Activated naive CD8-positive, alpha-beta T cell (primary cell): Measurements from ENCODE around the gene XPR1.
A peak's percentile ranks its signal among the peaks of the same experiment; 100 is the strongest.
"Not testable (repeated sequence)": the region's sequence is repeated elsewhere in the genome, so short reads cannot be mapped to it uniquely, and the experiment has no call there.

Source experiments
- H3K27ac Mint-ChIP-seq: one replicate; pipeline ENCODE4 v1.8.0; 2021; ENCODE audit warnings: mixed read lengths
- H3K27me3 Mint-ChIP-seq: one replicate; pipeline ENCODE4 v1.8.0; 2021; ENCODE audit warnings: mixed read lengths
- H3K36me3 Mint-ChIP-seq: one replicate; pipeline ENCODE4 v1.8.0; 2021; ENCODE audit warnings: mixed read lengths
- H3K4me1 Mint-ChIP-seq: one replicate; pipeline ENCODE4 v1.8.0; 2021; ENCODE audit warnings: low read depth, mixed read lengths
- H3K4me3 Mint-ChIP-seq: one replicate; pipeline ENCODE4 v1.8.0; 2021; ENCODE audit warnings: mild to moderate bottlenecking, mixed read lengths
- H3K9me3 Mint-ChIP-seq: one replicate; pipeline ENCODE4 v1.8.0; 2021; ENCODE audit warnings: low read depth, mixed read lengths

XPR1 gene

GRCh38 chr1:180627411-180627810, 4.4 kb upstream of the XPR1 start:
- H3K4me3 Mint-ChIP-seq: no peak overlapping the region
- H3K27ac Mint-ChIP-seq: no peak overlapping the region
- peaks cover 6% of the 10 kb centered on the region for H3K4me1 Mint-ChIP-seq
- no peaks in the 10 kb centered on the region for H3K9me3 Mint-ChIP-seq
- H3K36me3 Mint-ChIP-seq: no peaks in the 10 kb centered on the region
- peaks cover 5% of the 10 kb centered on the region for H3K27me3 Mint-ChIP-seq

GRCh38 chr1:180628646-180629045, 3.2 kb upstream of the XPR1 start:
- no peaks in the 10 kb centered on the region for H3K9me3 Mint-ChIP-seq
- H3K27me3 Mint-ChIP-seq: peaks cover 5% of the 10 kb centered on the region
- H3K4me3 Mint-ChIP-seq: no peak overlapping the region
- peaks cover 6% of the 10 kb centered on the region for H3K4me1 Mint-ChIP-seq
- no peak overlapping the region for H3K27ac Mint-ChIP-seq
- no peaks in the 10 kb centered on the region for H3K36me3 Mint-ChIP-seq

GRCh38 chr1:180630408-180631193, 1.2 kb upstream of the XPR1 start:
- Mint-ChIP-seq H3K27me3 (peaks cover 1% of the 10 kb centered on the region), H3K4me1 (peaks cover 7% of the 10 kb centered on the region), H3K27ac (no peak overlapping the region), H3K4me3 (no peak overlapping the region), H3K9me3 (no peaks in the 10 kb centered on the region), H3K36me3 (no peaks in the 10 kb centered on the region)

- peak overlapping the region; percentile 12 for H3K4me3 Mint-ChIP-seq
- peaks cover under 1% of the 10 kb centered on the region for H3K36me3 Mint-ChIP-seq
- H3K9me3 Mint-ChIP-seq: no peaks in the 10 kb centered on the region
- peak overlapping the region; percentile 83 for H3K27ac Mint-ChIP-seq
- peaks cover under 1% of the 10 kb centered on the region for H3K27me3 Mint-ChIP-seq
- H3K4me1 Mint-ChIP-seq: peaks cover 8% of the 10 kb centered on the region
Measured at GRCh38 chr1:180631194-180631765, 542 bp upstream of the XPR1 start.

- H3K4me1 Mint-ChIP-seq: peaks cover 12% of the 10 kb centered on the region
- no peak overlapping the region for H3K4me3 Mint-ChIP-seq
- H3K27me3 Mint-ChIP-seq: no peaks in the 10 kb centered on the region
- peak overlapping the region; percentile 83 for H3K27ac Mint-ChIP-seq
- peaks cover 3% of the 10 kb centered on the region for H3K36me3 Mint-ChIP-seq
- H3K9me3 Mint-ChIP-seq: no peaks in the 10 kb centered on the region
Measured at GRCh38 chr1:180632326-180633056, 669 bp downstream of the XPR1 start.

- H3K36me3 Mint-ChIP-seq: peaks cover 3% of the 10 kb centered on the region
- H3K9me3 Mint-ChIP-seq: no peaks in the 10 kb centered on the region
- peaks cover 12% of the 10 kb centered on the region for H3K4me1 Mint-ChIP-seq
- no peak overlapping the region for H3K27ac Mint-ChIP-seq
- H3K27me3 Mint-ChIP-seq: no peaks in the 10 kb centered on the region
- no peak overlapping the region for H3K4me3 Mint-ChIP-seq
Measured at GRCh38 chr1:180633057-180634056, 1.5 kb downstream of the XPR1 start.

- Mint-ChIP-seq H3K9me3 (no peaks in the 10 kb centered on the region), H3K27ac (no peak overlapping the region), H3K4me3 (no peak overlapping the region), H3K36me3 (peaks cover 7% of the 10 kb centered on the region), H3K27me3 (no peaks in the 10 kb centered on the region), H3K4me1 (peaks cover 18% of the 10 kb centered on the region)
Measured at GRCh38 chr1:180636138-180636537, 4.3 kb downstream of the XPR1 start.

- H3K27me3 Mint-ChIP-seq: no peaks in the 10 kb centered on the region
- peaks cover 14% of the 10 kb centered on the region for H3K36me3 Mint-ChIP-seq
- H3K4me3 Mint-ChIP-seq: no peak overlapping the region
- peaks cover 31% of the 10 kb centered on the region for H3K4me1 Mint-ChIP-seq
- H3K27ac Mint-ChIP-seq: no peak overlapping the region
- no peaks in the 10 kb centered on the region for H3K9me3 Mint-ChIP-seq
Measured at GRCh38 chr1:180639871-180640270, 8.0 kb downstream of the XPR1 start.

- Mint-ChIP-seq H3K36me3 (peaks cover 14% of the 10 kb centered on the region), H3K27ac (no peak overlapping the region), H3K9me3 (no peaks in the 10 kb centered on the region), H3K4me1 (peaks cover 36% of the 10 kb centered on the region), H3K4me3 (no peak overlapping the region), H3K27me3 (no peaks in the 10 kb centered on the region)
Measured at GRCh38 chr1:180640531-180640949, 8.7 kb downstream of the XPR1 start.

GRCh38 chr1:180641662-180642061, 9.8 kb downstream of the XPR1 start:
- no peaks in the 10 kb centered on the region for H3K9me3 Mint-ChIP-seq
- no peaks in the 10 kb centered on the region for H3K27me3 Mint-ChIP-seq
- H3K4me3 Mint-ChIP-seq: no peak overlapping the region
- peaks cover 14% of the 10 kb centered on the region for H3K36me3 Mint-ChIP-seq
- H3K4me1 Mint-ChIP-seq: peaks cover 39% of the 10 kb centered on the region
- no peak overlapping the region for H3K27ac Mint-ChIP-seq

- peaks cover 45% of the 10 kb centered on the region for H3K4me1 Mint-ChIP-seq
- no peak overlapping the region for H3K4me3 Mint-ChIP-seq
- H3K27me3 Mint-ChIP-seq: no peaks in the 10 kb centered on the region
- H3K27ac Mint-ChIP-seq: no peak overlapping the region
- no peaks in the 10 kb centered on the region for H3K9me3 Mint-ChIP-seq
- peaks cover 14% of the 10 kb centered on the region for H3K36me3 Mint-ChIP-seq
Measured at GRCh38 chr1:180642781-180643180, 11.0 kb downstream of the XPR1 start.

- no peaks in the 10 kb centered on the region for H3K27me3 Mint-ChIP-seq
- H3K4me1 Mint-ChIP-seq: peaks cover 45% of the 10 kb centered on the region
Measured at GRCh38 chr1:180643693-180644092, 11.9 kb downstream of the XPR1 start.

GRCh38 chr1:180644526-180645192, 12.8 kb downstream of the XPR1 start:
- Mint-ChIP-seq H3K9me3 (no peaks in the 10 kb centered on the region), H3K27ac (no peak overlapping the region), H3K27me3 (no peaks in the 10 kb centered on the region), H3K36me3 (peaks cover 14% of the 10 kb centered on the region), H3K4me1 (peaks cover 48% of the 10 kb centered on the region), H3K4me3 (no peak overlapping the region)

More at GRCh38 chr1:180643693-180644092, 11.9 kb downstream of the XPR1 start:
- Mint-ChIP-seq H3K27ac (no peak overlapping the region), H3K4me3 (no peak overlapping the region), H3K36me3 (peaks cover 14% of the 10 kb centered on the region), H3K9me3 (no peaks in the 10 kb centered on the region)

- H3K36me3 Mint-ChIP-seq: peaks cover 16% of the 10 kb centered on the region
- not testable (repeated sequence) for H3K9me3 Mint-ChIP-seq, H3K4me3 Mint-ChIP-seq, H3K27ac Mint-ChIP-seq, H3K27me3 Mint-ChIP-seq
- peaks cover 47% of the 10 kb centered on the region for H3K4me1 Mint-ChIP-seq
Measured at GRCh38 chr1:180645261-180645660, 13.4 kb downstream of the XPR1 start.
